Ovary (tissue), 9 donors: ENCODE data around the gene CDK4. TPM values are rescaled to one million over a fixed set of nuclear protein-coding genes. Genes with fewer than 3 reads are reported as not detected.

Source experiments
- DNase-seq, 5 donors: peaks; one replicate each; pipeline ENCODE4 v3.0.0-alpha.2; 2019 to 2020
- H3K27ac ChIP-seq, 2 donors: fragments of 200-600 bp; one replicate each; pipeline versions ENCODE4 v1.5.1 to v1.8.0; 2019 to 2022
- H3K27me3 ChIP-seq: fragments of 200-600 bp; one replicate; pipeline ENCODE4 v1.8.0; 2022
- H3K36me3 ChIP-seq: fragments of 200-600 bp; sonication (generic); one replicate; pipeline ENCODE4 v1.5.1; 2019
- H3K4me1 ChIP-seq: one replicate; pipeline ENCODE4 v1.8.1; 2013; ENCODE audit warnings: mild to moderate bottlenecking, moderate library complexity; ENCODE audit not compliant: insufficient read depth
- H3K4me3 ChIP-seq: fragments of 200-600 bp; sonication (generic); one replicate; pipeline ENCODE4 v1.5.1; 2017
- H3K9me3 ChIP-seq, 2 donors: fragments of 200-600 bp in 1 of 2; sonication (generic) in 1 of 2; one replicate each; pipeline versions ENCODE4 v1.5.1 to v1.8.1; 2013 to 2019; ENCODE audit warnings: mild to moderate bottlenecking in 1 of 2, moderate library complexity in 1 of 2
- EP300 ChIP-seq: sonication (generic); formaldehyde crosslinking; IDR thresholded peaks from one replicate; pipeline ENCODE4 v1.6.1; 2017; ENCODE audit warnings: antibody characterized with exemption
- POLR2A ChIP-seq: fragments of 450-650 bp; IDR thresholded peaks from one replicate; pipeline ENCODE4 v1.6.1; 2017; ENCODE audit warnings: antibody characterized with exemption, mild to moderate bottlenecking, moderate library complexity
- WGBS, 3 donors: extraction: QIAGEN DNeasy Blood & Tissue Kit in 1 of 3; methylation state at CpG; one replicate each; pipeline versions ENCODE4 v1.1.5 to v1.1.7; 2013 to 2017; 5-methylcytosine and 5-hydroxymethylcytosine counted together
- intact Hi-C, 4 donors: fragments of 100-400 bp; cut with DNase I; formaldehyde crosslinking; loops; one replicate each; pipeline versions ENCODE4 v1.11.0 to v1.15.1; 2022 to 2023
- polyA plus RNA-seq, 2 donors: library from polyadenylated mRNA; stranded (reverse); fragments of 200-250 nt in 1 of 2; fragments of 350-450 nt in 1 of 2; fragmentation: Illumina TruSeq in 1 of 2; extraction: RNeasy Lipid Tissue Mini Kit (QIAGEN cat#74804) in 1 of 2; gene quantifications; one replicate each; pipeline ENCODE4 v1.2.3, GENCODE V29; 2013 to 2014
- total RNA-seq, 7 donors: library from RNA; depleted of rRNA in 2 of 7; stranded (reverse); fragments of >200 nt in 2 of 7; fragmentation: NEBNext Ultra II Directional in 3 of 7; extraction: Animal tissue kit (Norgen Biotek cat#: 25700) in 3 of 7; gene quantifications; one replicate each; pipeline versions ENCODE4 v1.1.0 to v1.2.4, GENCODE V29; 2016 to 2023
- TF ChIP-seq, protein P1 (sequence below), 3 donors: fragments of 450-650 bp in 2 of 3; fragments of 200-600 bp in 1 of 3; IDR thresholded peaks; one replicate each; pipeline versions ENCODE4 v1.5.1 to v1.8.0; 2016 to 2022; ENCODE audit warnings: antibody characterized with exemption in 3 of 3, mild to moderate bottlenecking in 1 of 3
- donor health status: DM: no; HTN: no; CAD: no; lungs with moderate emphysema.
- donor health status: DM: no; HTN: no; CAD: no.
- donor health status: Bipolar disorder and iron deficiency.
- donor health status: DM: yes; HTN: yes; CAD: no.
- donor health status: DM: no; HTN: no; CAD: no.
- donor health status: DM: yes; HTN: yes; CAD: no.

Gene CDK4
- total and polyA plus RNA-seq, 9 donors, result 82.7 to 175 (median 122) TPM

DNA sequence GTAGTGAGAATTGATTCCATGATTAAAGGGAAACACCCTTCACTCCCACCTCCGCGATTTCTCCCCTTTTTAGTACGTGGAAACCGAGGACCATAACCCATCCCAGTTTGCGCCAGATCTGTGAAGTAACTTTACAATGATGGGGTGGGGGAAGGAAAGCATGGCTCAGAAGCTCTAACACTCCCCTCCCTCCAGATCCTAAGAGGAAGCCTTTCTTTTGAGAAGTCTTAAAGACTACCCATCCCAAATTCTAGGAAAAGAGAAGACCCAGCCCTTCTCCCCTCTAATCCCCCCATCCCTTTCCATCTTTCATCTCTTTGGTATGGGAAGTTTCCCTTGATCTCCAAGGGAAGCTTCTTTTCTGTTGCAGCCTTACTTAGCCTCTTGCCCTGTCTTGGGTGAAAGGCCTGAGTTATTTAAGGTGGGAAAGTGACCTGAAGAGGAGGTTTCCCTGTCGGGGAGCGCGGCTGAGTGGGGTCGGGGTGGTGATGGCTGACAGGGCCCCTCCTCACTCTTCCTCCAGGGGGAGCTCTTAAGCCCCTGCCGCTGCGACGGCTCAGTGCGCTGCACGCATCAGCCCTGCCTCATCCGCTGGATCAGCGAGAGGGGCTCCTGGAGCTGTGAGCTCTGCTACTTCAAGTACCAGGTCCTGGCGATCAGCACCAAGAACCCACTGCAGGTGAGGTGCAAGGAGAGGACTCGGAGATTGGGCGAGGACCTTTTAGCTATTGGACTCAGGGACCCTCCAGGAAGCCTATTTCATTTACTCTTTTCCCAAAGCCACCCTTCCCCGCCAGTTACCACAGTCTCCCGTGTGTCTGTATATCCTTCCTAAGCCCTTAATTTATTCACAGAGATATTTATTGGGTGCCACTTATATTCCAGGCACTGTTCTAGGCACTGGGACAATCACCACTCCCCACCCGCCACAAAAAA is 4.6 kb upstream of the CDK4 start:
- WGBS, 3 donors, result 76 to 81% (median 77%) methylated on average over 22 of the region's 22 CpGs
- intact Hi-C loops, result no loop called here
- no peaks in the 10 kb centered on the region for H3K36me3 ChIP-seq
- H3K4me3 ChIP-seq, result peak overlapping the region; percentile 69
- H3K4me1 ChIP-seq, result peaks cover 6% of the 10 kb centered on the region
- peaks cover 0 to 10% of the 10 kb centered on the region in 2 donors for H3K9me3 ChIP-seq
- no peak for DNase-seq
- no peak for TF ChIP-seq POLR2A
- TF ChIP-seq, protein P1, sequence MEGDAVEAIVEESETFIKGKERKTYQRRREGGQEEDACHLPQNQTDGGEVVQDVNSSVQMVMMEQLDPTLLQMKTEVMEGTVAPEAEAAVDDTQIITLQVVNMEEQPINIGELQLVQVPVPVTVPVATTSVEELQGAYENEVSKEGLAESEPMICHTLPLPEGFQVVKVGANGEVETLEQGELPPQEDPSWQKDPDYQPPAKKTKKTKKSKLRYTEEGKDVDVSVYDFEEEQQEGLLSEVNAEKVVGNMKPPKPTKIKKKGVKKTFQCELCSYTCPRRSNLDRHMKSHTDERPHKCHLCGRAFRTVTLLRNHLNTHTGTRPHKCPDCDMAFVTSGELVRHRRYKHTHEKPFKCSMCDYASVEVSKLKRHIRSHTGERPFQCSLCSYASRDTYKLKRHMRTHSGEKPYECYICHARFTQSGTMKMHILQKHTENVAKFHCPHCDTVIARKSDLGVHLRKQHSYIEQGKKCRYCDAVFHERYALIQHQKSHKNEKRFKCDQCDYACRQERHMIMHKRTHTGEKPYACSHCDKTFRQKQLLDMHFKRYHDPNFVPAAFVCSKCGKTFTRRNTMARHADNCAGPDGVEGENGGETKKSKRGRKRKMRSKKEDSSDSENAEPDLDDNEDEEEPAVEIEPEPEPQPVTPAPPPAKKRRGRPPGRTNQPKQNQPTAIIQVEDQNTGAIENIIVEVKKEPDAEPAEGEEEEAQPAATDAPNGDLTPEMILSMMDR (IDR thresholded peaks at IDR 0.05), result no peak
- TF ChIP-seq EP300, result no peak
- no peaks in the 10 kb centered on the region for H3K27me3 ChIP-seq
- no peak overlapping the region for H3K27ac ChIP-seq

DNA sequence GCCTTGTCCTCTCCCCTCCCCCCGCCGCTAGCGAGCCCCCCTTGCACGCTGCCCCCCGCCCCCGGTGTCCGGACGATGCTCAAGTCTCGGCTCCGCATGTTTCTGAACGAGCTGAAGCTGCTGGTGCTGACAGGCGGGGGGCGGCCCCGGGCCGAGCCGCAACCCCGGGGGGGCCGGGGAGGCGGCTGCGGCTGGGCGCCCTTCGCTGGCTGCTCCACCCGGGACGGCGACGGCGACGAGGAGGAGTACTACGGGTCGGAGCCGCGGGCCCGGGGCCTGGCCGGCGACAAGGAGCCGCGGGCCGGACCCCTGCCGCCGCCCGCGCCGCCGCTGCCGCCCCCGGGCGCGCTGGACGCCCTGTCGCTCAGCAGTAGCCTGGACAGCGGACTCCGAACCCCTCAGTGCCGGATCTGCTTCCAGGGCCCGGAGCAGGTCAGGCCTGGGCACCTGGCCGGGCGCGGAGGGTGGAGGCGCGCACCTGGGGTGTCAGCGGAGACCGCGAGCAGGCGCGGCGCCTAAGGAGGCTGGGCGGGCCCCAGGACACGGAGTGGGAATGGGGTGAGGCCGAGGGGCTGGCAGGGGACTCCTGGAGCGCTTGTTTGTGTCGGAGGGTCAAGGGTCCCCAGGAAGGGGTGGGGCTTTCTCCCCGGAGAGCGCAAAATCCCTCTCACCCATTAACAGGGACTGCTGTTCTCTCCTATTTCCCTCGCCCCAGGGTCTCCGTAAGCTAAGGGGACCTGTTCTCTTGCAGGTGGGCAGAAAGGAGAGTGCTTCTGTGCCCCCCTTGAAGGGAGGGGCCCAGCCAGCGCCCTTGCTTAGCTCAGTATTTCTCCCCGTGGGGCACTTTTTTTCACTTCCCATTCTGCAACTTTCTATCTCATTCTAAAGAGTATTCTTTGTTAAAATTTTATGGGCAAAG is 3.6 kb upstream of the CDK4 start:
- DNase-seq, result peak in 3 of 5 donors; percentile 55 to 59 (median 55)
- H3K4me1 ChIP-seq, result peaks cover 9% of the 10 kb centered on the region
- H3K27ac ChIP-seq, result peak overlapping the region in 1 of 2 donors; percentile 9
- peak overlapping the region; percentile 69 for H3K4me3 ChIP-seq
- no peaks in the 10 kb centered on the region for H3K36me3 ChIP-seq
- intact Hi-C loops, result no loop called here
- WGBS, 3 donors, result 2 to 4% (median 3%) methylated on average over 29 to 76 of the region's 76 CpGs
- TF ChIP-seq, protein P1 (IDR thresholded peaks at IDR 0.05), result no peak
- no peak for TF ChIP-seq EP300
- TF ChIP-seq POLR2A, result no peak
- peaks cover 0 to 10% of the 10 kb centered on the region in 2 donors for H3K9me3 ChIP-seq
- H3K27me3 ChIP-seq, result no peaks in the 10 kb centered on the region

DNA sequence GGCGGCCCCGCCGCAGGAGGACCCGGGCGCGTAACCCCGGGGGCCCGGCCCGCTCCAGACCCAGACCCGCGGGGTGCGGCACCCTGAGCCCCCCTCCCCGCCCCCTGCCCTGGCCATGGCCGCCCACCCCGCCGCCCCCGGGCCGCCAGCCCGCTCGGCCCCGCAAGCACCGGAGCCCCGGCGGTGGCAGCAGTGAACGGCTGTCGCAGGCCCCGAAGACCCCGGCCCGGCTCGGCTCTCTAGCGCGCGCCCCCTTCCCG is 3.0 kb upstream of the CDK4 start:
- intact Hi-C loops, result no loop called here
- H3K27me3 ChIP-seq, result no peaks in the 10 kb centered on the region
- peak in 2 of 5 donors; percentile 52 to 60 for DNase-seq
- no peaks in the 10 kb centered on the region for H3K36me3 ChIP-seq
- TF ChIP-seq, protein P1 (IDR thresholded peaks at IDR 0.05), result no peak
- no peak for TF ChIP-seq POLR2A
- no peak for TF ChIP-seq EP300
- peaks cover 0 to 10% of the 10 kb centered on the region in 2 donors for H3K9me3 ChIP-seq
- H3K4me1 ChIP-seq, result peaks cover 9% of the 10 kb centered on the region
- peak overlapping the region; percentile 69 for H3K4me3 ChIP-seq
- H3K27ac ChIP-seq, result peak overlapping the region in 1 of 2 donors; percentile 9
- WGBS, 3 donors, result 0 to 1% methylated on average over 10 to 34 of the region's 34 CpGs; no CpG with 5 or more reads in 1 of the 3 donors

DNA sequence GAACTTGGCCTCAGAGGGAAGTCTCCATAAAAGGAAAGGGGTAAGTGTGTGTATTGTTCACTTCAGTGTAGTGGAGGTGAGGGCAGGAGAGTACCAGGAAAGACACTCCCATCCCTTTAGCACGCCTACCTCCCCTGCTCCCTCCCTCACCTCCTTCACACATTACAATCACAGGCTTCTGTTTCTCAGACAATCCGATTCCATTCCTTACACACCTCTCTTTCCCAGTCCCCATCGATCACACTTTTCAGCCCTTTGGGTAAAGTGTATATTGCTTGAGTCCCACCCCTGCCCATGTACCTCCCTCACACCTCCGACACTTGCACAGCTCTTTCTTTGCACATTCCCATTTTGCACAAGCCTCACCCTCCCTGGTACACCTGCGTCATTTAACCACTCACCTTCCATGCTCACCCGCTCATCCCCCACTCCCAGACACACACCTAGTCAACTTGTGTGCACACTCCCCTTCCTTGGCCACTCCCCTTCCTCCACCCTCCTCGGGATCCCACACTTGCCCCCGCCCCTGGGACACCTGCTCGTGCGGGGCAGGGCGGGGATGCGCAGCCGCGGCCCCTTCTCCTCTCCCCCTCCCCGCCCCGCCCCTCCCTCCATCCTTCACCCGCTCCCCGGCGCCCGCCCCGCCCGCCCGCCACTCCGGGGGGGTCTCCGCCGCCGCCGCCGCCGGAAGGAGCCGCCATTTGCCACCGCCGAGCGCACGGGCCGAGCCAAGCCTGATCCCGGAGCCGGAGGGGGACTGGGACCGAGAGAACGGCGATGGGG is 2.5 kb upstream of the CDK4 start, which contains the start of gene MARCHF9:
TSS of gene MARCHF9 (plus strand) at position 693 of the 783 bp plus-strand sequence. CDS start 426 bp downstream, outside the sequence.
- Histone ChIP-seq H3K4me3 (peak within 1 kb of the TSS; percentile 69), H3K9me3 (peaks cover 0 to 10% of the 10 kb centered on the region in 2 donors), H3K27ac (peak within 1 kb of the TSS in 1 of 2 donors; percentile 9), H3K27me3 (no peaks in the 10 kb centered on the region), H3K36me3 (no peaks in the 10 kb centered on the region), H3K4me1 (peaks cover 9% of the 10 kb centered on the region)
- DNase-seq, result peak in 4 of 5 donors; percentile 54 to 64 (median 60)
- TF ChIP-seq EP300, result no peak
- TF ChIP-seq, protein P1 (IDR thresholded peaks at IDR 0.05), result no peak
- no peak for TF ChIP-seq POLR2A
- intact Hi-C loops, result no loop called here
- 1 to 4% (median 2%) methylated on average over 18 to 38 of the region's 41 CpGs for WGBS, 3 donors
